ENCODE data around the gene PAPPA. TPM values are rescaled to one million over a fixed set of nuclear protein-coding genes. Genes with fewer than 3 reads are reported as not detected.

The PAPPA gene
- total RNA-seq, 3 donors from 2014 or later (not counting 1 experiment from before 2014, with no cell fraction given) = not detected

GRCh38 chr9:116262448-116262847, 108.9 kb downstream of the PAPPA start:
- Mint-ChIP-seq H3K9me3 (peaks cover 2% of the 10 kb centered on the region in 2 donors), H3K4me1 (no peaks in the 10 kb centered on the region), H3K27ac (no peak overlapping the region), H3K4me3 (no peak overlapping the region), H3K36me3 (no peaks in the 10 kb centered on the region), H3K27me3 (ENCODE audit: low read depth in 2 of 2) (no peaks in the 10 kb centered on the region)
- DNase-seq (no peak), ATAC-seq (no peak)
- TF ChIP-seq CTCF (IDR thresholded peaks at IDR 0.05) = no peak
- WGBS (ENCODE audit: insufficient coverage) = 62% methylated on average over 5 of the region's 5 CpGs
- no peaks in the 10 kb centered on the region for H3K36me3 ChIP-seq (ENCODE audit: control insufficient read depth, insufficient read depth, low read length)
- H3K27me3 ChIP-seq (ENCODE audit: control insufficient read depth, insufficient read depth, low read length) = no peaks in the 10 kb centered on the region
- intact Hi-C loops (cut with micrococcal nuclease) = no loop called here
- H3K4me1 ChIP-seq (ENCODE audit: control insufficient read depth, insufficient read depth, low read length) = no peaks in the 10 kb centered on the region
- H3K4me3 ChIP-seq (ENCODE audit: low read length) = no peak overlapping the region
- no peaks in the 10 kb centered on the region for H3K9me3 ChIP-seq (ENCODE audit: control insufficient read depth, insufficient read depth, low read length)
- H3K27ac ChIP-seq (ENCODE audit: low read length) = no peak overlapping the region

- intact Hi-C loops (cut with micrococcal nuclease) = no loop called here
- H3K9me3 ChIP-seq (ENCODE audit: control insufficient read depth, insufficient read depth, low read length) = no peaks in the 10 kb centered on the region
- no peaks in the 10 kb centered on the region for H3K36me3 Mint-ChIP-seq
- H3K36me3 ChIP-seq (ENCODE audit: control insufficient read depth, insufficient read depth, low read length) = no peaks in the 10 kb centered on the region
- no peaks in the 10 kb centered on the region for H3K4me1 Mint-ChIP-seq
- TF ChIP-seq CTCF (IDR thresholded peaks at IDR 0.05) = no peak
- H3K27me3 Mint-ChIP-seq (ENCODE audit: low read depth in 2 of 2) = no peaks in the 10 kb centered on the region
- H3K27ac ChIP-seq (ENCODE audit: low read length) = no peak overlapping the region
- ATAC-seq = no peak
- H3K27me3 ChIP-seq (ENCODE audit: control insufficient read depth, insufficient read depth, low read length) = no peaks in the 10 kb centered on the region
- H3K9me3 Mint-ChIP-seq = peaks cover 2% of the 10 kb centered on the region in 2 donors
- no peak overlapping the region for H3K4me3 ChIP-seq (ENCODE audit: low read length)
- no peaks in the 10 kb centered on the region for H3K4me1 ChIP-seq (ENCODE audit: control insufficient read depth, insufficient read depth, low read length)
- DNase-seq = no peak
- H3K4me3 Mint-ChIP-seq = no peak overlapping the region
- 83% methylated on average over 1 of the region's 1 CpG for WGBS (ENCODE audit: insufficient coverage)
- H3K27ac Mint-ChIP-seq = no peak overlapping the region
Measured at GRCh38 chr9:116264361-116264760, 110.8 kb downstream of the PAPPA start.

DNA sequence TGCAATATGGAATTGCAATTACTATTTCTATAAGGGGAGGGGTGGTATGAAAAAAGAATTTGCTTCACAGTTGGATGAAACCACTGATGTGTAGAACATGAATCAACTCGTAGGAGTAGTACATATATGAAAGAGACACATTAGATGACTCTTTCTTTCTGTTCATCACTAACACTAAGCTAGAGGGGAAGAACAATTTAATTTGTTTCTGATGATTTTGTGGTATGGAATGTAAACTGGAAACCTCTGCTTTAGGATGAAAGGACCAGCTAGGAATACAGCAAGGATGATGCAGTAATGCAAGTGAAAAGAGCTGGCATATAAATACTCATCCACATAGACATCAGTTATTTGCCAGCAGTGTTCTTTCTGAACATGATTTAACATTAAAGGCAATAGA, 113.4 kb downstream of the PAPPA start:
- Mint-ChIP-seq H3K27ac (no peak overlapping the region), H3K9me3 (peaks cover 2 to 4% of the 10 kb centered on the region in 2 donors), H3K27me3 (ENCODE audit: low read depth in 2 of 2) (no peaks in the 10 kb centered on the region), H3K4me3 (no peak overlapping the region), H3K36me3 (no peaks in the 10 kb centered on the region), H3K4me1 (no peaks in the 10 kb centered on the region)
- no peak for DNase-seq
- no peak for ATAC-seq
- intact Hi-C loops (cut with micrococcal nuclease) = no loop called here
- no CpG with 5 or more reads among the region's 1 CpG for WGBS (ENCODE audit: insufficient coverage)
- Histone ChIP-seq H3K27me3 (ENCODE audit: control insufficient read depth, insufficient read depth, low read length) (no peaks in the 10 kb centered on the region), H3K27ac (ENCODE audit: low read length) (no peak overlapping the region), H3K4me1 (ENCODE audit: control insufficient read depth, insufficient read depth, low read length) (no peaks in the 10 kb centered on the region), H3K4me3 (ENCODE audit: low read length) (no peak overlapping the region), H3K36me3 (ENCODE audit: control insufficient read depth, insufficient read depth, low read length) (no peaks in the 10 kb centered on the region), H3K9me3 (ENCODE audit: control insufficient read depth, insufficient read depth, low read length) (no peaks in the 10 kb centered on the region)
- TF ChIP-seq CTCF (IDR thresholded peaks at IDR 0.05) = no peak

DNA sequence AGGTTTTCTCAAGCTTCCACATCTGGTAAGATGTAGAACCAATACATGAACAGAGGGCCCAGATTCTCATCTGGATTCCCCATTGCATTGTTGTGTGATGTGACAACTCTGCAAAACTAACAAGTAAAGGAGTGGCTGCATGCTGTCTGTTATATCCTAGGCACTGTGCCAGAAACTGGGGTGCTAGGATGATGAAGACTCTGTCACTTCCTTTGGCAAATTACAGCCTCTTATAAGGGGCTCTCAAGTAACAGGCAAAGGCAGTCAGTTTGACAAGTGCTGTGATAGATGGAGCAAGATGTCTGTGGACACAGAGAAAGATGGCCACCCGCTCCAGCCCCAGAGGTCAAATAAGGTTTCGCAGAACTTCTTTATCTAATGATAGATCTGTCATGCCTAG, 115.7 kb downstream of the PAPPA start:
- DNase-seq (no peak), ATAC-seq (no peak)
- no peaks in the 10 kb centered on the region for H3K4me1 ChIP-seq (ENCODE audit: control insufficient read depth, insufficient read depth, low read length)
- no peak overlapping the region for H3K4me3 ChIP-seq (ENCODE audit: low read length)
- WGBS (ENCODE audit: insufficient coverage) = 94% methylated on average over 2 of the region's 2 CpGs
- no peak overlapping the region for H3K4me3 Mint-ChIP-seq
- no peak overlapping the region for H3K27ac ChIP-seq (ENCODE audit: low read length)
- peaks cover 0 to 3% of the 10 kb centered on the region in 2 donors for H3K9me3 Mint-ChIP-seq
- H3K9me3 ChIP-seq (ENCODE audit: control insufficient read depth, insufficient read depth, low read length) = no peaks in the 10 kb centered on the region
- H3K36me3 Mint-ChIP-seq = no peaks in the 10 kb centered on the region
- H3K27ac Mint-ChIP-seq = no peak overlapping the region
- no peaks in the 10 kb centered on the region for H3K27me3 Mint-ChIP-seq (ENCODE audit: low read depth in 2 of 2)
- H3K36me3 ChIP-seq (ENCODE audit: control insufficient read depth, insufficient read depth, low read length) = no peaks in the 10 kb centered on the region
- no peaks in the 10 kb centered on the region for H3K4me1 Mint-ChIP-seq
- no peaks in the 10 kb centered on the region for H3K27me3 ChIP-seq (ENCODE audit: control insufficient read depth, insufficient read depth, low read length)
- intact Hi-C loops (cut with micrococcal nuclease) = no loop called here
- TF ChIP-seq CTCF (IDR thresholded peaks at IDR 0.05) = no peak
